ENCODE measurements around the gene STARD4. TPM values are rescaled to one million over a fixed set of nuclear protein-coding genes. Genes with fewer than 3 reads are reported as not detected.

STARD4 gene
- total RNA-seq, result 45.8 and 56.4 TPM in 2 replicates

GRCh38 chr5:111512375-111513130, at the start of gene STARD4:
Gene STARD4 (minus strand): TSS chr5:111512535. CDS start chr5:111507433, 5,102 bp downstream.

Other genes starting within 250 kb of the STARD4 start
- gene NREP, start 244.7 kb upstream of the STARD4 start, total RNA-seq, result 51.6 and 63.3 TPM in 2 replicates